NB4 (cell line): Measurements from ENCODE around the gene LSM4.
"Not testable (repeated sequence)": the region's sequence is repeated elsewhere in the genome, so short reads cannot be mapped to it uniquely, and the experiment has no call there.

Source experiments
- DNase-seq: peaks from one replicate; pipeline ENCODE4 v3.0.0; 2010; ENCODE audit warnings: low read depth
- H3K4me3 ChIP-seq: one replicate; pipeline ENCODE4 v1.5.1; 2011; ENCODE audit warnings: mild to moderate bottlenecking, low read depth, low read length, moderate library complexity
- CTCF ChIP-seq: IDR thresholded peaks from one replicate; pipeline ENCODE4 v1.5.1; 2012; ENCODE audit warnings: low read depth, low read length
- MAX ChIP-seq: IDR thresholded peaks from 2 replicates; pipeline ENCODE4 v1.6.1; 2011; ENCODE audit warnings: low read depth, low read length
- MYC ChIP-seq: IDR thresholded peaks from 2 replicates; pipeline ENCODE4 v1.6.1; 2011; ENCODE audit warnings: low read depth, low read length
- POLR2A ChIP-seq: IDR thresholded peaks from 2 replicates; pipeline ENCODE4 v1.6.1; 2011; ENCODE audit warnings: mild to moderate bottlenecking; ENCODE audit not compliant: insufficient read length; ENCODE audit errors: extremely low read depth

Gene LSM4

GRCh38 chr19:18326772-18327171 lies 3.9 kb upstream of the LSM4 start:
- no peak overlapping the region for H3K4me3 ChIP-seq
- TF ChIP-seq POLR2A (no peak), CTCF (no peak)
- DNase-seq = no peak

GRCh38 chr19:18324373-18324731 lies 1.5 kb upstream of the LSM4 start:
- not testable (repeated sequence) for H3K4me3 ChIP-seq, DNase-seq

GRCh38 chr19:18322318-18322758 lies 538 bp downstream of the LSM4 start:
- peak; percentile 83 for DNase-seq
- H3K4me3 ChIP-seq = peak overlapping the region; percentile 97
- TF ChIP-seq CTCF = peak; percentile 50
- TF ChIP-seq MAX = no peak

- no peak for TF ChIP-seq CTCF
- H3K4me3 ChIP-seq = peak overlapping the region; percentile 97
- DNase-seq = peak; percentile 81
Observed at GRCh38 chr19:18321734-18322102, 1.2 kb downstream of the LSM4 start.

- DNase-seq = no peak
- TF ChIP-seq MAX = no peak
- TF ChIP-seq POLR2A = no peak
- TF ChIP-seq MYC = no peak
- no peak for TF ChIP-seq CTCF
- H3K4me3 ChIP-seq = peak overlapping the region; percentile 97
Observed at GRCh38 chr19:18320865-18321733, 1.8 kb downstream of the LSM4 start.

- TF ChIP-seq CTCF (no peak), MAX (no peak), POLR2A (no peak), MYC (no peak)
- DNase-seq = no peak
- no peak overlapping the region for H3K4me3 ChIP-seq
Observed at GRCh38 chr19:18319591-18320135, 3.2 kb downstream of the LSM4 start.
